Measurements from ENCODE around the gene VPS35.
"Not testable (repeated sequence)": the region's sequence is repeated elsewhere in the genome, so short reads cannot be mapped to it uniquely, and the experiment has no call there.

VPS35 gene

GRCh38 chr16:46690281-46691178, 1.6 kb upstream of the VPS35 start:
- peak overlapping the region; percentile 84 for H3K4me3 ChIP-seq (ENCODE audit: low read length)
- peak; percentile 20 for DNase-seq (ENCODE audit: low read depth)
- no peak for TF ChIP-seq CTCF (IDR thresholded peaks at IDR 0.05; ENCODE audit: insufficient read depth, low read depth, low read length, missing control alignments)

- peak; percentile 96 for DNase-seq (ENCODE audit: low read depth)
- H3K4me3 ChIP-seq (ENCODE audit: low read length) = peak within 1 kb of the TSS; percentile 84
- peak; percentile 61 for TF ChIP-seq CTCF (IDR thresholded peaks at IDR 0.05; ENCODE audit: insufficient read depth, low read depth, low read length, missing control alignments)
These were observed 645 bp upstream of the VPS35 start, which contains the start of gene ORC6 for GRCh38 chr16:46689365-46690280. Gene ORC6 (plus strand): TSS chr16:46689659. CDS start chr16:46689706, 47 bp downstream.

- H3K4me3 ChIP-seq (ENCODE audit: low read length) = peak overlapping the region; percentile 84
- DNase-seq (ENCODE audit: low read depth) = peak; percentile 81
- TF ChIP-seq CTCF (IDR thresholded peaks at IDR 0.05; ENCODE audit: insufficient read depth, low read depth, low read length, missing control alignments) = no peak
These were observed 801 bp downstream of the VPS35 start for GRCh38 chr16:46688101-46688653.

GRCh38 chr16:46687486-46687885, 1.5 kb downstream of the VPS35 start:
- DNase-seq (ENCODE audit: low read depth) = no peak
- TF ChIP-seq CTCF (IDR thresholded peaks at IDR 0.05; ENCODE audit: insufficient read depth, low read depth, low read length, missing control alignments) = no peak
- H3K4me3 ChIP-seq (ENCODE audit: low read length) = peak overlapping the region; percentile 84

- DNase-seq (ENCODE audit: low read depth) = no peak
- H3K4me3 ChIP-seq (ENCODE audit: low read length) = peak overlapping the region; percentile 84
- no peak for TF ChIP-seq CTCF (IDR thresholded peaks at IDR 0.05; ENCODE audit: insufficient read depth, low read depth, low read length, missing control alignments)
These were observed 2.0 kb downstream of the VPS35 start for GRCh38 chr16:46686815-46687473.

- not testable (repeated sequence) for H3K4me3 ChIP-seq (ENCODE audit: low read length); DNase-seq (ENCODE audit: low read depth)
These were observed 7.1 kb downstream of the VPS35 start for GRCh38 chr16:46681867-46682266.

GRCh38 chr16:46677943-46678342, 11.0 kb downstream of the VPS35 start:
- H3K4me3 ChIP-seq (ENCODE audit: low read length); DNase-seq (ENCODE audit: low read depth): not testable (repeated sequence)
